HepG2 (cell line): ENCODE measurements around the gene TIA1. TPM values are rescaled to one million over a fixed set of nuclear protein-coding genes. Genes with fewer than 3 reads are reported as not detected.

Source experiments
- BCLAF1 ChIP-seq: fragments of 450-650 bp; IDR thresholded peaks from 2 replicates; pipeline ENCODE4 v1.6.1; 2017; ENCODE audit warnings: mild to moderate bottlenecking
- ELF3 ChIP-seq: IDR thresholded peaks from 2 replicates; pipeline ENCODE4 v1.6.1; 2016; ENCODE audit warnings: missing genetic modification reagents, missing compliant biosample characterization
- HHEX ChIP-seq: IDR thresholded peaks from 2 replicates; pipeline ENCODE4 v1.6.1; 2016; ENCODE audit warnings: control low read depth
- JUN ChIP-seq: sonication (generic); formaldehyde crosslinking; IDR thresholded peaks from 2 replicates; pipeline ENCODE4 v1.4.0; 2020; ENCODE audit warnings: mild to moderate bottlenecking, missing genetic modification reagents
- MED13 ChIP-seq: sonication (generic); formaldehyde crosslinking; IDR thresholded peaks from 2 replicates; pipeline ENCODE4 v1.5.0; 2020; ENCODE audit warnings: missing genetic modification reagents
- MTF1 ChIP-seq: sonication (generic); formaldehyde crosslinking; IDR thresholded peaks from 2 replicates; pipeline ENCODE4 v1.5.0; 2020; ENCODE audit warnings: missing genetic modification reagents
- NONO ChIP-seq, 2 experiments: fragments of 450-650 bp in 1 of 2; sonication (generic) in 1 of 2; formaldehyde crosslinking in 1 of 2; IDR thresholded peaks in 1 of 2; conservative IDR thresholded peaks in 1 of 2; 2 replicates each; pipeline versions ENCODE4 v1.6.1 to v1.8.0; 2017 to 2022; ENCODE audit warnings: mild to moderate bottlenecking in 1 of 2, missing genetic modification reagents in 1 of 2, moderate library complexity in 1 of 2
- PAF1 ChIP-seq: IDR thresholded peaks from 2 replicates; pipeline ENCODE4 v1.6.1; 2016; ENCODE audit warnings: missing genetic modification reagents, missing compliant biosample characterization
- PCBP2 ChIP-seq: fragments of 200-400 bp; formaldehyde crosslinking; optimal IDR thresholded peaks from 2 replicates; pipeline ENCODE3; 2018; ENCODE audit warnings: low read length, low read depth; ENCODE audit not compliant: poor library complexity, severe bottlenecking
- REPIN1 ChIP-seq: sonication (generic); formaldehyde crosslinking; IDR thresholded peaks from 2 replicates; pipeline ENCODE4 v1.8.0; 2022; ENCODE audit warnings: missing genetic modification reagents, low read depth, mild to moderate bottlenecking, borderline replicate concordance
- SIX4 ChIP-seq: sonication (generic); formaldehyde crosslinking; IDR thresholded peaks from 2 replicates; pipeline ENCODE4 v1.4.0; 2020; ENCODE audit warnings: missing genetic modification reagents
- U2AF1 ChIP-seq: fragments of 200-400 bp; formaldehyde crosslinking; optimal IDR thresholded peaks from 2 replicates; pipeline ENCODE3; 2017; ENCODE audit warnings: mild to moderate bottlenecking, low read depth, low read length
- ZBTB42 ChIP-seq: sonication (generic); formaldehyde crosslinking; IDR thresholded peaks from 2 replicates; pipeline ENCODE4 v1.5.0; 2020; ENCODE audit warnings: mild to moderate bottlenecking, missing genetic modification reagents
- ZFP36L1 ChIP-seq: sonication (generic); formaldehyde crosslinking; IDR thresholded peaks from 2 replicates; pipeline ENCODE4 v1.8.0; 2022; ENCODE audit warnings: mild to moderate bottlenecking, missing genetic modification reagents, moderate library complexity
- ZFP41 ChIP-seq: sonication (generic); formaldehyde crosslinking; IDR thresholded peaks from 2 replicates; pipeline ENCODE4 v1.4.0; 2020; ENCODE audit warnings: mild to moderate bottlenecking, missing genetic modification reagents, borderline replicate concordance
- ZFYVE20 ChIP-seq: sonication (generic); formaldehyde crosslinking; IDR thresholded peaks from 2 replicates; pipeline ENCODE4 v1.8.0; 2023; ENCODE audit warnings: low read depth, mild to moderate bottlenecking, moderate library complexity, missing genetic modification reagents, borderline replicate concordance
- ZGPAT ChIP-seq: IDR thresholded peaks from 2 replicates; pipeline ENCODE4 v1.6.1; 2016; ENCODE audit warnings: mild to moderate bottlenecking
- ZNF207 ChIP-seq: fragments of 450-650 bp; IDR thresholded peaks from 2 replicates; pipeline ENCODE4 v1.6.1; 2016; ENCODE audit warnings: antibody characterized with exemption, borderline replicate concordance
- ZNF224 ChIP-seq: sonication (generic); formaldehyde crosslinking; IDR thresholded peaks from 2 replicates; pipeline ENCODE4 v1.5.0; 2020; ENCODE audit warnings: mild to moderate bottlenecking, missing genetic modification reagents
- ZNF296 ChIP-seq: sonication (generic); formaldehyde crosslinking; conservative IDR thresholded peaks from 2 replicates; pipeline ENCODE4 v1.5.0; 2020; ENCODE audit warnings: mild to moderate bottlenecking, missing genetic modification reagents
- ZNF33B ChIP-seq: sonication (generic); formaldehyde crosslinking; IDR thresholded peaks from 2 replicates; pipeline ENCODE4 v1.5.1; 2020; ENCODE audit warnings: mild to moderate bottlenecking, missing genetic modification reagents
- ZNF576 ChIP-seq: sonication (generic); formaldehyde crosslinking; IDR thresholded peaks from 2 replicates; pipeline ENCODE4 v1.4.0; 2020; ENCODE audit warnings: mild to moderate bottlenecking, missing genetic modification reagents
- ZNF607 ChIP-seq: sonication (generic); formaldehyde crosslinking; IDR thresholded peaks from 2 replicates; pipeline ENCODE4 v1.5.1; 2020; ENCODE audit warnings: missing genetic modification reagents, mild to moderate bottlenecking, borderline replicate concordance
- ZNF776 ChIP-seq: sonication (generic); formaldehyde crosslinking; IDR thresholded peaks from 2 replicates; pipeline ENCODE4 v1.4.0; 2020; ENCODE audit warnings: mild to moderate bottlenecking, missing genetic modification reagents
- ZNF839 ChIP-seq: sonication (generic); formaldehyde crosslinking; IDR thresholded peaks from 2 replicates; pipeline ENCODE4 v1.4.0; 2020; ENCODE audit warnings: missing genetic modification reagents, mild to moderate bottlenecking, borderline replicate concordance
- ZNF891 ChIP-seq: sonication (generic); formaldehyde crosslinking; IDR thresholded peaks from 2 replicates; pipeline ENCODE4 v1.5.0; 2020; ENCODE audit warnings: mild to moderate bottlenecking, missing genetic modification reagents
- ZSCAN29 ChIP-seq: sonication (generic); formaldehyde crosslinking; conservative IDR thresholded peaks from 2 replicates; pipeline ENCODE4 v1.4.0; 2020; ENCODE audit warnings: mild to moderate bottlenecking, missing genetic modification reagents
- polyA plus RNA-seq, 8 experiments: library from polyadenylated mRNA; depleted of rRNA in 3 of 8; stranded (reverse) in 7 of 8; unstranded in 1 of 8; fragments of >200 nt; fragmentation: Illumina TruSeq in 4 of 8; extraction: Trizol in 4 of 8; gene quantifications; 2 replicates each; pipeline versions ENCODE4 v1.2.1 to v1.2.3, GENCODE V29; 2011 to 2016; ENCODE audit warnings: low read depth in 4 of 8, missing spikeins in 1 of 8, mixed read lengths in 1 of 8; ENCODE audit not compliant: insufficient read depth in 1 of 8
- total RNA-seq, 5 experiments: library from RNA; depleted of rRNA; stranded (reverse); fragments of >200 nt; fragmentation: Illumina TruSeq; extraction: Trizol; gene quantifications; 2 replicates each; pipeline ENCODE4 v1.2.3, GENCODE V29; 2016; ENCODE audit warnings: low read depth in 1 of 5

The TIA1 gene
- total and polyA plus RNA-seq, 2 of the 13 experiments (the other 11 are each of a cell fraction or from before 2014, with no cell fraction given), result 209 to 319 TPM

GRCh38 chr2:70248181-70248847 is at the start of gene TIA1 (continued):
- TF ChIP-seq ZNF839 (CRISPR knock-in tag) (peak; percentile 59; the same call in 1 of the 2 replicates), ZNF576 (CRISPR knock-in tag) (no peak), MTF1 (CRISPR knock-in tag) (no peak), U2AF1 (peak; percentile 86), ZNF33B (CRISPR knock-in tag) (peak; percentile 70; the same call in 1 of the 2 replicates), ZSCAN29 (CRISPR knock-in tag) (no peak), REPIN1 (CRISPR knock-in tag) (peak; percentile 87), SIX4 (CRISPR knock-in tag) (peak; percentile 30; the same call in 1 of the 2 replicates), NONO (IDR thresholded peaks at IDR 0.05) (no peak), NONO (CRISPR knock-in tag; conservative IDR thresholded peaks at IDR 0.05) (peak; percentile 83), JUN (no peak; the same call in 1 of the 2 replicates), MED13 (CRISPR knock-in tag) (no peak; the same call in 1 of the 2 replicates), PAF1 (CRISPR knock-in tag) (0 out of 2 replicates have a peak, but pooled peaks have one; percentile 35), ZNF224 (CRISPR knock-in tag) (peak; percentile 72; the same call in 1 of the 2 replicates), ZNF891 (CRISPR knock-in tag) (peak; percentile 96), BCLAF1 (no peak), PCBP2 (no peak), ZFP41 (CRISPR knock-in tag) (no peak), ZGPAT (CRISPR knock-in tag) (peak; percentile 90), HHEX (CRISPR knock-in tag) (no peak), ZNF296 (CRISPR knock-in tag) (0 out of 2 replicates have a peak, but pooled peaks have one; percentile 59), ZNF207 (no peak), ZFP36L1 (no peak), ZBTB42 (CRISPR knock-in tag) (no peak; the same call in 1 of the 2 replicates), ELF3 (CRISPR knock-in tag) (peak; percentile 14; the same call in 1 of the 2 replicates), ZNF607 (CRISPR knock-in tag) (no peak), ZNF776 (CRISPR knock-in tag) (peak; percentile 52; the same call in 1 of the 2 replicates), ZFYVE20 (CRISPR knock-in tag) (0 out of 2 replicates have a peak, but pooled peaks have one; percentile 84)
